NCI-H510A (cell line): ENCODE results near the gene TH.

ENCODE experiments used
- DNase-seq: peaks from one replicate; lab custom pipeline; 2025; lab: John Stamatoyannopoulos, UW

TH gene

DNA sequence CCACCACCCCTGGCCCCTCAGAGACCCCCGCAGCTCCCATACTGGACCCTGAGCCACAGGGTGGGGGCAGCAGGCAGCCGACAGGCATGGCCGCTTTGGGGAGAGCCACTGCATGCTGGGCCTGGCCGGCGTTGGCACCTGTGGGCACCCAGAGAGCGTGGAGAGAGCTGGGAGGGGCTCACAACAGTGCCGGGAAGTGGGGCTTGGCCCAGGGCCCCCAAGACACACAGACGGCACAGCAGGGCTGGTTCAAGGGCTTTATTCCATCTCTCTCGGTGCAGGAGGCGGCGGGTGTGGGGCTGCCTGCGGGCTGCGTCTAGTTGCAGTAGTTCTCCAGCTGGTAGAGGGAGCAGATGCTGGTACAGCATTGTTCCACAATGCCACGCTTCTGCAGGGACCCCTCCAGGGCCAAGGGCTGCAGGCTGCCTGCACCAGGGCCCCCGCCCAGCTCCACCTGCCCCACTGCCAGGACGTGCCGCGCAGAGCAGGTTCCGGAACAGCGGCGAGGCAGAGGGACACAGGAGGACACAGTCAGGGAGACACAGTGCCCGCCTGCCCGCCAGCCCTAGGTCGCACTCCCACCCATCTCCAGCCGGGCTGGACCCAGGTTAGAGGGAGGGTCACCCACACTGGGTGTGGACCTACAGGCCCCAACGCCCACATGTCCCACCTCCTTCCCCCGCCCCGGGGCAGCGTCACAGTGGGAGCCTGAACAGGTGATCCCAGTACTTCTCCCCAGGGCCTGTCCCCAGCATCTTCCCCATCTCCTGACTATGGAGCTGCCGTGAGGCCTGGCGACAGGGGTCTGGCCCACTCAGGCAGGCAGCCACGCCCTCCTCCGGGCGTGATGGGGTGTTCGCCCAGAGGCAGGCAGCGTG lies 11.8 kb downstream of the TH start:
- no peak for DNase-seq

DNA sequence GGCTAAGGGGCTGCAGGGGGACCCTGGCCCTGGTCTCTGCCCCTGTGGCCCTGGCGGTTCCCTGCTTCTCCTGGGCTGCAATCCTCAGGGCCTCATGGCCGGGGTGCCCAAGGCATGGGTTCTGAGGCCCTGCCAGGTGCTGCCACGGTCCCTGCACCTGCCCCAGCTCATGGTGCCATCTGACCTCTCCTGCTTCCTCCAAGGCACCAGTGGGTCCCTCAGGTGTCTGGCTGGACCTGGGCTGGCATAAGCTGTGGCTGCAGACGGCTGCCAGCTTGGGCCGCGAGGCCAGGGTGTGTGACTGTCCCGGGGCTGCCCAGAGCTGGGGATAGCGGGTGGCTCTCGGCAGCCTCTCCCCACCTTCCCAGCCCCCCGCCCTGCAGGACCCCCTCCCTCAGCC lies 12.6 kb downstream of the TH start:
- no peak for DNase-seq

- no peak for DNase-seq
Measured at GRCh38 chr11:2158296-2158737, 13.3 kb downstream of the TH start.

- no peak for DNase-seq
Measured at GRCh38 chr11:2157294-2158040, 14.1 kb downstream of the TH start.

DNA sequence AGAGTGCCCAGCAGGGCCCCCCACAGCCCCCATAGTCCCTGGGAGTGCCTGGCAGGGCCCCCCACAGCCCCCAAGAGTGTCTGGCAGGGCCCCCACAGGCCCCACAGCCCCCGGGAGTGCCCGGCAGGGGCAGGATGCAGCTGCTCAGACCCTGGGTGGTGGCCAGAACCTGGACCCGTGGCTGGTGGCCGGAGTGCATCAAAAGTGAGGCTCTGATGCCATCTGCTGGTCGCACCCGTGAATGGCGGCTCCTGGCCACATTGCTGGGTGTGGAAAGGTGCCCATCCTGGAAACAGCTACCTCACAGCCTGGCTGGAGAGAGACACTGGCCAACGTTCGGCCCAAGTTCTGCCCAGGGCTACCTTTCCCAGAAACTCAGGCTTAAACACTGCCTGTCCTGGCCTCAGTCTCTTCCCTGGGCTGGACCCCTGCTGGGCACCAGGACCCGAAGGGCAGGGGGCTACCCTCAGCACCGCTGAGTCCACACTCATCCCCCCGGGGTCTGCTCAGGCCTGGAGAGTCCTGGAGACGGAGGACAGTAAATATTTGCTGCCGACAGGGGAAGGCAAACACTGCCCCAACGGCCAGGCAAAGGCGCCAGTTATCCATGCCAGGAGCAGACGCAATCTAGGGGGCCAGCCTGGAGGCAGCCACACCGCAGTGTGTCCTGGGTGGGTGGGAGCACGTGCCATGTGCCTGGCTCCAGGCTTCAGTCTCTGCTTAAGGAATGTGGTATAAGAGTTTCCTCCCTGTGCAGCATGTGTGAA lies 15.0 kb downstream of the TH start:
- no peak for DNase-seq

GRCh38 chr11:2155511-2155910 lies 16.1 kb downstream of the TH start:
- DNase-seq, result no peak

DNA sequence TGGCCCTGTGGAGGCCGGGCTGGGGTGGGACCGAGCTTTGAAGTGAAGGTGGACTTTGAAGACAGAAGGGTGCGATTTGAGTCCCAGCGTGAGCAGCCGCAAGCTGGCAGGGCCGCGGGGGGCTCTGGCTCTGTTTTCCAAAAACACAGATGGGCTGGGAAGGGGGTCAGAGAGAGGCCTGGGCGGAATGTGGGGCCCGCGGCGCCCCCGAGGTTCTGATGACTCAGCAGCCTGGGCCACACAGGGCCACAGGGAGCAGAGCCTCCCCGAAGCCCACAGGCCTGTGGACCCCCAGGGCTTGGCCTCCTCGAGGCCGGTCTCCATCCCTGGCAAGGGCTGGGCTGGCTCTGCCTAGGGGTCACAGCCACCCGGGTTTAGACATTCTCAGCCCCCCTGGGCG lies 16.7 kb downstream of the TH start:
- DNase-seq, result no peak

- DNase-seq, result no peak
Measured at GRCh38 chr11:2154195-2154585, 17.4 kb downstream of the TH start.

- DNase-seq, result no peak
Measured at GRCh38 chr11:2153581-2154194, 17.9 kb downstream of the TH start.

DNA sequence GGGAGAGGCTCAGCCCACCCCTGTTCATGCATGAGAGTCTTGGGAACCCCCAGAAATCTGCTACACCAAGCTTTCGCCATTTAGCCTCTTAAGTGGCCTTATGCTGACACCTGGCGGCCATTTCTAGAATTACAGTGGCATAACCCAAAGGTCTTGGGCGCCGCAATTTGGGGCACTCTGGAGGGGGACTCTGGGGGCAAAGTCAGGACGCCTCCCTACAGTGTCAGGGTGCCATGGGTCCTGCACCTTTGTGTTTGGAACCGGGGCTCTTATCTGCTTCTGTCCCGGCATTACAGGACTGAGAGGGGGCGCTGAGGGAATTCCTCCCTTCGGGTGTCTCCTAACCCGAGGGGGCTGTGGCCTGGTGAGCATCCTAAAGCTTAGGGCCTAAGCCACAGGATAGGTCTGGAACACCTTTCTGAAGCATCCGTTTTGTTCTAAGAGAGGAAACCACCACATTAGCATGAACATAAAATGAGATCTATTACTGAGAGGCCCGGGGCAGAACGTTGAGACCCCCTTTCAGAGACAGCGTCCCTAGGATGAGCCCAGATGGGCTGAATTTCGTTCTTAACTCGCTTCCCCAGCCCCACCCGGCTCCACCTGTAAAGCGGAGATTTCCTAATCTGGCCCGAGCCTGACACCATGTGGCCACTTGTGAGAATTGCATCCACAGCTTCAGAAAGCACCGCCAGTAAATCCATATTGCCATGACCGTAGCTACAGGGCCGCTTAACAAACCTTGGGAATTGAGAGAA lies 19.9 kb downstream of the TH start:
- peak; percentile 23 for DNase-seq

DNA sequence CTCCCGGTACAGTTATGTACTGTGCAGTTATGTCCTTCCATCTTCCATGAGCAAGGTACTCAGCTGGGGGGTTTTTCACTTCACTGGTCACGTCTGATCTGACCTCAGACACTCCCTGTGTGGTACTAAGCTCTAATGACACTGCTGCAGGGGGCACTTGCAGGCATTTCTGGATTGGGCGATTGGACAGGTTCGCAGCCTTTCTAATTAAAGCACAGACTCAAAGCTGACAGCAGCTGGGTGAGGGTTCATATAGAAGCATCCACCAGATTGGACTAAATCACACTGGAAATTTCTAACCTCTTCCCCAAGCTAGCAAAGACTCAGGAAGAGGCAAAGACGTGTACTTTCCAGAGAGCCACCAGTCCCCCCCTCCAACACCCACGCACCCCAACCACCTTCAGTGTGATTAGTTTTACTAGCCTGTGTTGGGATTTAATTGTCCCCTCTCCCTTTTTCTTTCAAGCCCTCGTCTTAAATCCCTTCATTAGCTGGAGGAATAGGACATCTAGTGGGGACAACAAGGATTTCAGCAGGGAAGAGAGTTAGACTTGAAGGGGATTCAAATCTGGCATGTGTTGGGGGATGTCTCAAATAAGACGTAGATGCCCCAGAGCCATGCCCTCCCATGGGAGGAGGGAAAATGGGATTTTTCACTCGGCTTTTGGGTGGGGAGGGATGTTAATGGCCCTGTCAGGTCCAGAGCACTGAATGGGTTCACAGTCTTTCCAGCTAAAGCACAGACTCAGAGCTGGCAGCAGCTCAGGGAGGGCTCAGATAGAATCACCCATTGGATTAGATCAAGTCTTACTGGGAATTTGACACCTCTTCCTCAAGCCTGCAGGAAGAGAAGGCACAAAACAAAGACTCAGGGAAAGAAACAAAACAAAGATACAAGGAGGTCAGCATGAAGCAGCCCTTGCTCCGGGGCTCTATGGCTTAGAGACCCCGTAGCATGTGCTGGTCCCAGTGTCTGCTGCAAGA lies 21.5 kb downstream of the TH start:
- DNase-seq, result no peak

DNA sequence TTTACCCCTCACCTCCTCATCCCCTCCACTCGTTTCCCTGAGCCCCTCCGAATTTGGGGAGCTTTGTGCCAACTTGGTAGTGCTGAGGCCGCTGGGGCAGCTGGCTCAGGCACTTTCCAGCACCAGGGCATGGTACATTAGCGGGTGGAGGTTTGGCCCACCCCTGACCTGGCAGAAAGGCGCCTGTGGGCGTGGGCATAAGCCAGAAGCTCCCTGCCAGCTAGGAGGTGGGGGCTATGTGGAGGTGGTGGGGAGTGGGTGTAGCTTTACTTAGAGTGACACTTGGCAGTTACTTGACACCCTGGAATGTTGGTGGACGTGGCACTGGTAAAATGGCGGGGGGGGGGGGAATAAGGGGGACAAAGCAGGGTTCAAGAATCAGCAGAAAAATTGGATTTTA lies 22.2 kb downstream of the TH start:
- no peak for DNase-seq

GRCh38 chr11:2148595-2148994 lies 23.0 kb downstream of the TH start:
- no peak for DNase-seq

DNA sequence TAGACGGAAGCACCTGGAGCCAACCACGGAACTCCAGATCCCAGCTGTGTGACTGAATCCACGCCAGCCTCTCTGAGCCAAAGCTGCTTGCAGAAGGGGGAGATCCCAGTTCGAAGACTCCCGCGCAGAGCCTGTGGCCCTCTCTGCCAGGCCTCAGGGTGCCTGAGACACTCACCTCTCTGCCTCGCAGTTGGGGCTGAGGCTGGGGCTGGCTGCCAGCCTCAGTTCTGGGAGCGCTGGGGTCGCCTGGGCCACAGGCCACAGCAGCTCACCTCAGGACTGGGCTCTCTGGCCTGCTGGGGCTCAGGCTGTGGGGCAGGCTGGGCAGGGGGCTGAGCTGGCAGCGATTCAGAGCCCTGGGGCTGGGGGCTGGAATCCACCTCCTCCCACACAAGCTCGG lies 24.2 kb downstream of the TH start:
- DNase-seq, result no peak

DNA sequence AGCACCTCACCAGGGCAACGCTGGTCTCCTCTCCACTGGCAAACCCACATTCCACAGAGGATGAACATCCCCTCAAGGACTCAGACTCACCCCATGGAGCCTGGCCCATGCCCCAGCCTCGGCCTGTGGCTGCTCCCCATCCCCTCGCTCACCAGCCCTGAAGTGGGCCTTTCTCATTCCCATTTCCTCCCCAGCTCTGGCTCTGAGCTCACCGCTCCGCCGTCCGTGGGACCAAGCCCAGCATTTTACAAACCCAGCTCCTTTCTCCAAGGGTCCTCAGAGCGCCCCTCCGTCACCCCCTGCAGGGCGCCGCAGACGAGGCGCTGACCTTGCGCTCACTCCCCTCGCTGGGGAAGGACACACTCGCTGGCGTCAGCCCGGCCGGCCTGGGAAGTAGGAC lies 25.6 kb downstream of the TH start:
- DNase-seq, result no peak

DNA sequence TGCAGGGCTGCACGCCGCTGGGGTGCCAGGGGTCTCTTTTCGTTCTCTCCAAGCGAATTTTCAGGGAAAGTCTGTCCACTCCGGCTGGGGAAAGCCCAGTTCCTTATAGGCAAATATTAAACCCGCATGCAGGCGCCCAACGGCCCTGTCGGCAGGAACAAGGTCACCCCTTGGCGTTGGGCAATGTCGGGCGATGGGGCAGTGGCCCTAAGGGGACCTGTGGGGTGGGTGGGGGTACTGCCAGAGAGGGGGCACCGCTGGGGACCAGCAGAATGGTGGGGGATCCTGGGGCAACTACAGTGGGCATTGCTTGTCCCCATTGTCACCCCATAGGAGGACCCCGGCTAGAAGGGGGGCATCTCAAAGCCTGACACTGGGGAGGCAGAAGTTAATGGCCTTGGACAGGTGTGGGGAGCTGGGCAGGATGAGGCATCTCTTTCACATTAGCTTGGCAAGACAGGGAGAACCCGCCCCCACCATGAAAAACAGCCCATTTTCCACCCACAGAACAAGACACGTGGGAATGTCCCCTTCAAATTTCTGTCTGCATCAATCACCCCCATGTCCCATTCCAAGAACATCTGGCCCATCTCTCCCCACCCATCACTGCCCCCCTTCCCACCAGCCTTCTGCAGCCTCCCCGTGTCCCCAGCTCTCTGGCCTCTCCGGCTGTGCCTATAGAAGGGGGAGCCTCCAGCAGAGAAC lies 26.9 kb downstream of the TH start:
- no peak for DNase-seq

GRCh38 chr11:2143799-2144543 lies 27.6 kb downstream of the TH start:
- no peak for DNase-seq

DNA sequence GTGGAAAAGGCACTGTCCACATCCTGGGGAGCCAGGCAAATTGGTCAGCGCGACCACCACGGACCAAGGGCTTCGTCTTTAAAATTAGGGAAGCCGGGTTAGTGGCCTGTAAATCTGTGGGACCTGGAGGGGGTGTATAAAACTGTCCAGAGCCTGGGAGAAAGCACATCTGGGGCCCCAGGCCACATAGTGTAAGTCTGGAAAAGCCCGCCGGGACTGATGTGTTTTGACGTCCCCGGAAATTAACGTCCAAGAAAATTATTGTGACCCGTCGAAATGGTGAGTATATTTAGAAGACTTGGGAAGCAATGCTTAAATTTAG lies 28.2 kb downstream of the TH start:
- no peak for DNase-seq

DNA sequence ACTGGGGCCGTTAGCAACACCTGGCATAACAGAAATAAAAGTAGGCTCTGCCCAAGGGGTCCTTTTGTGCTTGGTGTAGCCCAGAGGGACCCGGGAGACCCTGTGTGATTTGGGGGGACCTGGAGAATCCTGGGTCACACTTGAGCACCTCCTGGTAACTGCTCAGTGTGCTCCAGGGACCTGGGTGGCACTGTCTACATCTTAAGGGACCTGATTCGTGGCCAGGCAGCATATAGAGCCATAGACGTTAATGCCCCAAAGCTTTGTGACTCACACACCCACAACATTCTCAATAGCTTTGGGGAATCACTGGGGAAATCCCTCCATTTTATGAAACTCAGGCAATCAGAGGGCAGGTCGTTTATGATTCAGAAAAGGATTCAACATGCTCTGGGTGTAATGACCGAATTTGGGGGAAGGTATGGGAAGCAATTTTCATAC lies 28.8 kb downstream of the TH start:
- no peak for DNase-seq
